HG03469 (cell line): ENCODE measurements around the gene UNC50.

Experiments used
- ATAC-seq: cut with Tn5 transposase; IDR thresholded peaks from one replicate; pipeline ENCODE4 v1.9.1; 2021; ENCODE audit warnings: mild to moderate bottlenecking, moderate library complexity, moderate number of reproducible peaks; ENCODE audit not compliant: unreplicated experiment

UNC50 gene

DNA sequence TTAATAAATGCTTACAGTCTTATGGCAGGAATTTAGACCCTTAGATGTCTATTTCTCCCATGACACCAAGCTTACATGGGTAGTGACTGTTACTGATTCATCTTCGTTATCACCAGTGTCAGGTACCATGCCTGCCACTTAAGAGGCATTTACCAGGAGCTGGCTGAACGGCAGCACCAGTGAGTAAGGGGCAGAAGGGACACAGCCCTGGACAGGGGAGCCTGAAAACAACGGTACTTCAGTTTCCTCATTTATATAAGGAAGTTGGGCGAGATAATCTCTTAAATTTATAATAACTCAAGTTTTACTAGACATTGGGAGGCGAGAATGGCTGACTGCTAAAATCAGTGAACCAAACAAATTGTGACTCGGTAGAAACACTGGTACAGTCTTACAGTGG, 1.3 kb upstream of the UNC50 start:
- no peak for ATAC-seq

DNA sequence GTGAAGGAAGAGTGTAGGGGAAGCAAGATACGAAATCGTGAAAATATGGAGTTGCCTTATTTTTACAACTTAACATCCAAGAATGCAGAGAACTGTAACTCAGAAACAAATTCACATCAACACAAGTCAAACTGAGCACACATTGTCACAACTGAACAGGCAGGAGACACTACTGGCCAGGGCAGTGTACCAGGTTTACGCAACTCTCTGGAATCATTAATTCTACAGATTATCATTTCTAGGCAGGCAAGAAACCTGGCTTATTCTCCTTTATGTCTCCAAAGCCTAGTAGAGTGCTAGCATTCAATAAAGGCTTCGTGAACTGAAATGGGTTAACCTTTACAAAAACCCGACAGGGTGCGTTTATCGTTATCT, 661 bp upstream of the UNC50 start:
- ATAC-seq = no peak

DNA sequence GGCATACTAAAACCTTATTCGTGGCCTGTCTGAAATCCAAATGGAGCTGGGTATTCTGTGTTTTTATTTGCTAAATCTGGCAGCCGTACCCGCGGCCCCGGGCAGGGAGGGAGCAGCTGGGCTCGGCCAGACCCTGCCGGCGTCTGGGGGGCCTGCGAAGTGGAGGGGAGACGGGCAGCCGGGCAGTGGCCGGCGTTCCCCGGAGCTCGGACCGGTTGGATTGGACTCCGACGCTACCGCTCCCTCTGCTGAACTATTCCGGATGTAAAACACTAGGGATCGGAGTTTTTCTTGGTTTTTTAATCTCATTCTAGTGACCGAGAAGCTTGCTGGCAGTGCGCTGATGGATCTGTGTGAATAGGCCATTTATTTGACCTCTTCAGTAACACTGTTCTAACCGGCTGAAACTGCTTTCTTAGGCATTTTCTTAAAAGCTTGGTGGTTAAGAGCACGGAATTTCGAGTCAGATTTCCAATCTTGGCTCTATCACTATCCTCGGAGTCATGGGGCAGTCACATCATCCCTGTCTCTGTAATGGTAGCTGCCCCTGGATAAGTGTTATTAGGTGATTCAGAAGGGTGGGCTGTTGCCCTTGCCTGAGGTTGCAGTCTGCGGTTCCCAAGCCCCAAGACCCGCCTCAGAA, 694 bp downstream of the UNC50 start:
- ATAC-seq = no peak

DNA sequence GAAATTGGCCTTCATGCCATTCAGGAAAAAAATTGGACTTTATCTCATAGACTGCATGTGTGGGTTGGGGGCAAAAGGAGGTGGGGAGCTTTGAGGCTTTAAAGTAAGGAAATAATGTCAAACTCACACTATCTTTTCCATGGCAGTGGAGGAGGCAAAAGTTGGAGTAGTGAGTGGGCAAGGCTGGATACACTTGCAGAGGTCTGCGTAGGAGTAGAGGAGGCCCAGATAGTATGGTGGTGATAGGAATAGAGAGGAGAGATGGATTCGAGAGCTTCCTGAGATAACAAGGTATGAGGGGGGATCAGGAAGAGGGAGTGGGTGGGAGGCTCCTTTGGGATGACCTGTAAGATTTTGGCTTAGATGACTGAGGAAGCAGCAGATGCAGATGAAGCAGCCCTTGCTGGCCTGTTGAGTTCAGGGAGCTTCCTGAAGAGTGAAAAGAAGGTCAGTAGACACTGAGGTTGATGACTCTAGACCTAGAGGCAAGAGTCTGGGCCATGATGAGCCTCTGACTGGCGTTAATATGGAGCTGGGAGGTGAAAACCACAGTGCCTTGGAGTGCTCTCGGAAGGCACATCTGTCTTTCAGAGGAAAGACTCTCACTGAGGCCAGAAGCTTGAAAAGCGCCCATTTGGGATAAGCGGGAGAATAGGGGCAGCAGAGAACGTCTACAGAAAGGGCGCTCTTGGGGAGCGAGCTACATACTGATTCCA, 5.8 kb downstream of the UNC50 start:
- no peak for ATAC-seq

DNA sequence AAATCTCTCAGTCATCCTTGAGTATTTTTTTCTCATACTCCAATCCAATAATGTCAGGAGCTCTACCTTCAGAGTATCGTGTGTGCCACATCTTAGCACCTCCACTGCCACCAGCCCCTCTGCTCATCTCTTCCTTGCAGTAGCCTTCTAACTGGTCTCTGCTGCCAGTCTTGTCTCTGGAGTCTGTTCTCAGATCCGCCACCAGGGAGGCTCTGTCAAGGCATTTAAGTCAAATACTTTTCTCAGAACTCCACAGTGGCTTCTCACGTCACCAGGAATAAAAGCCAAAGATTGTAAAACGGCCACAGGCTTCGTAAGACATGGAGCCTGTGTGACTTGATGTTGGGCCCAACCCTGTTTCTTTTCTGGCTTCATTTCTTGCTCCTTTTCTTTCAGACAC, 7.1 kb downstream of the UNC50 start:
- ATAC-seq = no peak

DNA sequence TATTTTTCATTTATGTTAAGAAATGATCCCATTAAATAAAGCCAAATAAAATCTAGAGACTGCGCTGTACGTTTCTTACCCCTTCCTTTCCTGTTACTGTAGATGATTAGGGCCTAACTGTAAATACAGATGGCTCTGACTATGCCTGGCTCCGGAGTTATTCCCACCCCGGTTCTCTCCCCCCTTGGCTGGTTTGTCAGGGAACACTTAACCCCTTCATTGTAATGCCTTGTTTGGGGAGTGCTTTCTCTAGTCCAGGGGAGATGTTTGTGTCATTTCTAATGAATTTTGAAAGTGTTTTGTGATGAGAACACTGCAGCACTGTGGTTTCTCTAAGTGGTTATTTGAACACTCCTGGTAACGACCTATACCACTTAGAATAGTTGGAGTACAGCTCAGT, 8.8 kb downstream of the UNC50 start:
- no peak for ATAC-seq

DNA sequence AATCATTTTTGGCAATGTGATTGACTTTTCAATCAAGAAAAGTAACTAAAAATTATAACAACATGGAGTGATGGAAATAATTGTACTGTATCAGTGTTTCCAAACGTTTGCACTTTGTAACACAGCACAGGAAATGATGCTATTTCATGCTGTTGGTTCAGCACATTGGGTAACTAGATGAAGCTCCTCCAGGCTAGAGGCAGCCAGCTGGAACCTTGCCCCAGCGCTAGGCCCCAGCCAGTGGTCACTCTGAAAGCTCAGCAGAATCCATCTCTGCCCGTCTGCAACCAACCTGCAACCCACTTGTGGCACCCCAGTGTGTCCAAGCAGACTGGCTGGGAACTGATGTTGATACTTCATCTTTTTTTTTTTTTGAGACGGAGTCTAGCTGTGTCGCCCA, 15.3 kb downstream of the UNC50 start:
- no peak for ATAC-seq

DNA sequence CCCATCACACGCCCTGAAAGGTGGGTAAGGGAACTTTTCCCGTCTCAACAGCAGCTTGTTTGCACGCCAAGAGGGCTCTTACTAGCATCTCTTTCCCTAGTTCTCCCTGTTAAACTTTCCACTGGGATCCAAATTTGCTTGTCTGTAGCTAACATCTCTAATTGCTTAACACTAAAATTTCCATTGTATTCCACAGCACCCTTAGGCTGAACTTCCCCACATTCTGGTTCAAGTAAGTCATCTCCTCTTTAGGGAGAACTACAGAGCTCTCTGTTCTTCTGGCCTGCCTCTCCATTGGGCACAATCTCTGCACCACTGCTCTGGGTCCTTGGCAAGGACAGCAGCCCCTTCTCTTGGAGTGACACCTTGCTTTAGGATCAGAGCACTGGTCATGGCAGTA, 24.0 kb downstream of the UNC50 start:
- ATAC-seq = no peak

DNA sequence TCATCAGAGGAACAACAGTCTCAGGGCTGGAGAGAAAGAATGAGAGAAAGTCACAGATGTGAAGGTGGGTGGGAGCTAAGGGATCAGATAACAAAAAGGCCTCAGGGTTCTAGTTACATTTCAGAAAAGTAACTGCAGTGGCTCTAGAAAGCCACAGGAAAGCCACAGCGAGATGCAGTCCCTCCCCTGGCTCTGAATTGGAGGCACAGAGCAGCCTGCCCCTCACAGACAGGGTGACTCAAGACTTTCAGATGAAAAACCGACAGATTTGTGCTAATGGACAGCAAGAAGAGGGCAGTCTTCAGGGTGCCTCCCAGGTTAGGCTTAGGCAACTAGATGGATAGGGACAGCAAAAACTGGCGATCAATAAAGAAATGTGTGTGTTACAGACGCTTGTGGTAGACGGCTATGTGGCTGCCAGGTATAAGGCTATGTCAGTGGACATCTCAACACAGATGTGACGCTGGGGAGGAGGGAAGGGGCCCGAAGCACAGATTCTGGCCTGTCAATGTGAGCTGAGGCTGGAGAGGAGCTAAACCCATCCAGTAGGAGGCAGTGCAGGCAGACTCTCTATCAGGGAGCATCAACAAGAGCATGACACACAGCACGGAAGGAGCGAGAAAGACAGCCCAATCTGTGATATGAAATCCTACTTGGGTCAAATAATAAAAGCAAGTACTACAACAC, 26.2 kb downstream of the UNC50 start:
- no peak for ATAC-seq

DNA sequence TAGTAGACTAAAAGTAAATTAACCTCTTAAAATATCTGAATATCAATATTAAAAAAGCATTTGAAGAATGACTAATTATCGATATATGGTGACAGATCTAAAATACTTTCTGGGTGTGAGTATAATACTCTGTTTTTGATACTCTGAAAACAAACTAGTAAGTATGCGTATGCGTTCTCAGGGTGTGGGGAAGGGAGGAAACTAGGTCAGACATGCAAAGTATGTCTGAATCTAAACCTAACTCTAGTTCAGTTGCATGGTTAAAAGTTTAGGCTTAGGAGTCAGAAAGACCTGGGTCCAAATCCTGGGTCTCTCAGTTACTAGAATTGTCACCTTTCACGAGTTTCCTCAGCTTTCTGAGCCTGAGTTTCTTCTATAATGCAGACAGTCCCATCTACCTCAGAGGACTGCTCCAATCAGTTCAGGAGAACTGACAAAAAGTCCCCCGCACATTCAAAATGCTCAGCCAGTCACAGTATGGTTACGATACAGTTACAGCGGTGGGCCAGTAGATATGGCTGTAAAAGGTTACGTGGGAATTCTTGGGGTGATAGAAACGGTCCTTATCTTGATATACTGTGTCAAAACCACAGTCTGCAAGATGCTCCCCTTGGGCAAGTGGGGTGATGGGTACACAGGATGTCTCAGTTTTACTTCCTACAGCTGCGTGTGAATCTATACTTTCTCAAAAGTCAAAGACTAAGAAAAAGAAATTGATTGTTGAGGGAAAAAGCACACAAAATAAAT, 29.2 kb downstream of the UNC50 start:
- ATAC-seq = no peak

DNA sequence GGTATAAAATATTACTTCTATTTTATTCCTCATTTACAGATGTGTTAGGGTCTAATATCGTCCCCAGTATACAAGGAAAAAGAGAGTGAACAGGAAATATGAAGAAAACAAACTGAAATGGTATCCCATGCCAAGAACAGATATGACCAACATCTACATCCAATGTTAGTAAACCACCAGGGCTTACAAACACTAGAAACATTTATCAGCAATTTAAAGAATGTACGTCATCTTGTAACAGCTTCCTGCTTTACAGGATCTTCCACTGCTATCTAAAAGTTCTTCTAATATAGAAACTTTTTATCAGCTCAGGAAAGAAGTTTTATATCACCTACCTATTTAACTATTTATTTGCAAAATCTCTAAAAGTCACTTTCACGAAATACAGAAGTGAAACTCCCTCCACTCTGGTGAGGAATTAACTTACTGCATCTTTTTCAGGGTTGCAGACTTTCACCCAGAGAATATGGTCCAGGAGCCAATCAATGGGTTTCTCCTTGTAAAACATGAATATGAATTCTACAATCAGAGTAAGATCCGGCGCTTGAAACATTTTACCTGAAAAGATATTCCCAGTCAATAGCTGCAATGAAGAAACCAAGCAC, 35.2 kb downstream of the UNC50 start:
- no peak for ATAC-seq

DNA sequence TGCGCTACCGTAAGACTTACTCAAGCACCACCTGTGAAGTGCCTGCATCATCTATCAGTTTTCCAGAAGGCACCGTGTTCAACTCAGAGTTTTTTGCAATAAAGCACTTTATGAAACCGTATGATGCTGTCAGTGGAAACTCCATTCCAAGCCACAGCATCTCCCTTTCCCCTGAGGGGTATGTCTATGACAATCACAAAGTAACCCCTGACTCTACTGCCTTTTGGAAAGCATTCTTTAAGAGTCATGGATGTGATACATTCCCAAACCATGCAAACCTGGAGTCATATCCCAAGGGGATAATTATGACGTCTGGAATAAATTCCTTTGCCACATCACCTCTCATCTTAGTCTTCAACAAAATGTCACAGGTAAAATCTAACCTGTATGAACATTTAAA, 39.2 kb downstream of the UNC50 start:
- no peak for ATAC-seq

DNA sequence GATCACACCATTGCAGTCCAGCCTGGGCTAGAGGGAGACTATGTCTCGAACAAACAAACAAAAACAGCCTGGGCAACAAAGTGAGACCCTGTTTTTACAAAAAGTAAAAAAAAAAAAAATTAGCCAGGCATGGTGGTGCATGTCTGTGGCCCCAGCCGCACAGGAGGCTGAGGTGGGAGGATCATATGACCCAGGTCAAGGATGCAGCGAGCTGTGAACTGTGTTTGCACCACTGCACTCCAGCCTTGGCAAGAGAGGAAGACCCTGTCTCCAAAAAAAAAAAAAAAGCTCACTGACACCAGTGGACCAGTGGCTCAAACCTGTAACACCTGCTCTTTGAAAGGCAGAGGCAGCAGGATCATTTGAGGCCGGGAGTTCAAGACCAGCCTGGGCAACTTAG, 40.1 kb downstream of the UNC50 start:
- no peak for ATAC-seq

DNA sequence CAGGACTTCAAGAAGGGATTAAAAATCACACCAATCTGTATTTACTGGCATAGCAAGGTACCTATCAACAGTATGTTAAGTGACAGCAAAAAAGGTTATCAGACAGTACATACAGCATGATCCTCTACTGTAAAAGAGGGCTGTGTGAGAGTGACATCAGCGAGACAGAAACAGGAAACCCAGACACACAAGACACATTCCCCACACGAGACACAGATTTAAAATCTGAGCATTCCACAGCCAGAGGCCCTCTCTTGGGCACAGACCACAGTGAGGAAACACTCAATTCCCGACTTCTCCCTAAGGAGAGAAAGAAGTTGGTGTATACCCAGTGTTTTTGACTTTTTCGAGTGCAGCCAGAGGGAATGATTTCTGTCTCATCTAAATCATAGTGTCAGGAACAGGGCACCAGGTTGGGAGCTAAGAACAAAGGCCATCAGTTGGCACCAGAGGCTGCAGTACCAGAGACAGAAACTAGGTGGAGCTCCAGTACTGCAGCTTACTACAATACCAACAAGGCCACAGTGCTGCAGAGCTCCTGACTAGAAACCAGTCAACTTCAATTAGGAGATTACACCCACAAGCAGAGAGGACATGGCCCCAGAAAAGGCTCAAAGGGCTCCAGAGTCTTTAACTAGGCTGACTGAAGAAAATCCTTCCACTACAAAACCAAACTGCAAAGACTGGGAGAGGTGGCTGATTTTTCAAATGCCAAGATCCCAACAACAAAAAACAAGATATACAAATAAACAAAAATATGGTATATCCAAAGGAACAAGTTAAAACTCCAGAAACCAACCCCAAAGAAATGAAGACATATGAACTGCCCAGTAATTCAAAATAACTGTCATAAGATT, 41.0 kb downstream of the UNC50 start:
- no peak for ATAC-seq

DNA sequence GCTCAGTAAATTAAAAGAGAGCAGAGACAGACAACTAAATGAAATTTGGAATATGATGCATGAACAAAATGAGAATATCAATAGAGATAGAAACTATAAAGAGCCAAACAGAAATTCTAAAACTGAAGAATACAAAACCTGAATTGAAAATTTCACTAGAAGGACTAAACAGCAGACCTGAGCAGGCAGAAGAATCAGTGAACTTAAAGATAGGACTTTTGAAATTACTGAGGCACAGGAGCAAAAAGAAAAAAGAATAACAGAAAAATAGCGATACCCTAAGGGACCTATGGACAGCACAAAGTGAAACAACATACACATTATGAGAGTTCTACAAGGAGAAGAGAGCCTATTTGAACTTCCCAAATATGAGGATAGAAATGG, 41.6 kb downstream of the UNC50 start:
- no peak for ATAC-seq

DNA sequence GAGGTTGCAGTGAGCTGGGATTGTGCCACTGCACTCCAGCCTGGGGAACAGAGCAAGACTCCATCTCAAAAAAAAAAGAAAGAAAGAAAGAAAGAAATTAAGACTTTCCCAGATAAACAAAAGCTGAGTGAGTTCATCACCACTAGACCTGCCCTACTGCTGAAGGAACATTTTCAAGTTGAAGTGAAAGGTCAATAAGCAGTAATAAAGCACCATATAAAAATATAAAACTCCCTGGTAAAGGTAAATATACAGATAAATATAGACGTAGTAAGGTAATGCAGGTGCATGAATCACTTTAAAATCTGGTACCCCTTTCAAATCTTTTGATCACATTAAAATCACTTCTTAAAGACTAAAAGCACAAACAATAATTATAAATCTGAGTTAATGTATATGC, 42.6 kb downstream of the UNC50 start:
- no peak for ATAC-seq

DNA sequence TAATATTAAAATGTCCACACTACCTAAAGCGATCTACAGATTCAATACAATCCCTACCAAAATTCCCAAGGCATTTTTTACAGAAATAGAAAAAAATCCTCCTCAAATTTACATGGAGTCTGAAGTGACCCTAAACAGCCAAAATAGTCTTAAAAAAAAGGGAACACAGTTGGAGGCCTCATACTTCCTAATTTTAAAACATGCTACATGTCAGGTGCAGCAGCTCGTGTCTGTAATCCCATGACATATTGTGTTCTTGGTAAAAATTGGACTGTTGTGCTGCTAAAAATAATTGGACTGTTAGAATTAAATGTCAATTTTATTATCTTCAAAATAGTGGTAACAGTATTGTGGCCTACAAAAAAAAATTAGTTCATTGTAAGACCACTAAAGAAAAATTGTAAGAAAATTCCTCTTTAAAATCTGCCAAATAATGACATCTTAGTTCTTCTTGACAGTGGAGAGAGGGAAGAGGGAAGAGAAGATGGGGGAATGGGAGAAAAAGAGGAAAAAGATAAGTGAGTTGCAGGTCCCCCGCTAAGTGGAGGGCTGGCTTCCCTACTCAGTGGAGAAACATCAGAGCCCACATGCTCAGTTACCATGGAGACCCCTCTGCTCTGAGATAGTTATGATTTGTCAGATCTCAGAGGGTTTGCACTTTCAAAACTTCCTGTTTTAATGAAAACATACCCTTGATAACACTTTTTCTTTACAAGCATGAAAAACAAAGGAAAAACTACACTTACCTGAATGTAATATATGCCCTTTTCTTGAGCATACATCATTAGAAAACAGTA, 46.5 kb downstream of the UNC50 start:
- no peak for ATAC-seq

DNA sequence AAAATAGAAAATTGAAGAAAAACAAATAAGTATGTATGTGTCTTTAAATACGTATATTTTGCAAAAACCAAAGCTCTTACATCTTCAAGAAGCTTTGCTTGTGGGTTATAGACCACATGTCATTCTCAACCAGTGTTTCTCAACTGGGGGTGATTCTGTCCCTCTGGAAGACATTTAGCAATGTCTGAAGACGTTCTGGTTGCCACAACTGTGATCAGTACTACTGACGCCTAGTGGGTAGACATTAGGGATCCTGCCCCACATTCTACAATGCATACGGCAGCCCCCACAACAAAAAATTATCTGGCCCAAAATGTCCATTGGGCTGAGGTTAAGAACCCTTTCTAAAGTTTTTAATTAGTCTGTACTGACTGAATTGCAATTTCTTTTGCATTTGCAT, 48.4 kb downstream of the UNC50 start:
- no peak for ATAC-seq

DNA sequence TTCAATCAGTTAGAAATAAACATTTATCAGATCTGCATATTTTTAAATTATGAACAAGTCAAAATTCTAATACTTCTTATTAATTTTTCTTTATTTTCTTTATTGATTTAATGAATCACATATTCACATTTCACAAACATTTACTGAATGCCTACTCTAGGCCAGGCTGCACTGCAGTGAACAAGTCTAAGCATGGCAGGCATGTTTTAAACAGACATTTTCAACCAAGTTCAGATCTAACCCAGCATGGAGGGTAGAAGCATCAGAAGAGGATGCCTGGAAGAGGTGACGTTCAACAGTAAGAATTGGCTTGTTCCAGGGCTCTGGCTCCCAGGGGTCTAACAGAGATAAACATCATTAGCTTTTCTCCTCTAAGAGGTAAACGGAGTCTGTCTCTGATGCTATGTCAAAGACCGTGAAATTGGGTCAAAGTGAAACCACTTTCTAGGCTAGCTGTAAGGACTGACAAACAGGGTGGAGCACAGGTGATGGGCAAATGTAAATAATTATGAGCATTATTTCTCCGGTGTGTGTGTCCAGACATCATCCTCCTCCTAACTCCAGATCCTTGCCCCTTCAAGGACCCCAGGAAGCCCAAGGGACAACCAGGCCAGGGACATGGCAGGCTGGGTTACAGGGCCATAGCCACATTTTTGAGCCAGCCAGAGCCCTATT, 50.6 kb downstream of the UNC50 start:
- no peak for ATAC-seq
